ENCODE measurements around the gene SUPT3H. TPM values are rescaled to one million over a fixed set of nuclear protein-coding genes. Genes with fewer than 3 reads are reported as not detected.

The SUPT3H gene
- total and polyA plus RNA-seq, 4 experiments from 2014 or later: 11.8 to 13.6 (median 12.6) TPM

GRCh38 chr6:45265246-45265645 lies 112.5 kb downstream of the SUPT3H start:
- Mint-ChIP-seq H3K4me1 (peaks cover 0 to 3% (median 2%) of the 10 kb centered on the region in 4 donors), H3K9me3 (peaks cover 0 to 1% (median 0%) of the 10 kb centered on the region in 8 donors), H3K4me3 (no peak overlapping the region), H3K27ac (no peak overlapping the region), H3K27me3 (no peaks in the 10 kb centered on the region), H3K36me3 (peaks cover 0 to 4% of the 10 kb centered on the region in 2 donors)
- Histone ChIP-seq H3K36me3 (ENCODE audit: insufficient read depth, low read length) (no peaks in the 10 kb centered on the region), H3K27ac (ENCODE audit: low read depth, low read length) (no peak overlapping the region), H3K4me1 (ENCODE audit: insufficient read depth, low read length) (no peaks in the 10 kb centered on the region), H3K27me3 (ENCODE audit: insufficient read depth, low read length) (no peaks in the 10 kb centered on the region), H3K9me3 (ENCODE audit: control insufficient read depth in 1 of 2, low read length in 2 of 2) (no peaks in the 10 kb centered on the region), H3K4me3 (ENCODE audit: low read length in 2 of 2) (no peak overlapping the region)
- no peak for DNase-seq
- ChIA-PET POLR2A (ENCODE audit: partially characterized antibody) (no interaction called here), CTCF (ENCODE audit: partially characterized antibody) (no interaction called here)
- intact Hi-C loops (cut with micrococcal nuclease): no loop called here

- Histone ChIP-seq H3K27ac (ENCODE audit: low read depth, low read length) (no peak overlapping the region), H3K4me3 (ENCODE audit: low read length in 2 of 2) (no peak overlapping the region), H3K36me3 (ENCODE audit: insufficient read depth, low read length) (no peaks in the 10 kb centered on the region), H3K9me3 (ENCODE audit: control insufficient read depth in 1 of 2, low read length in 2 of 2) (no peaks in the 10 kb centered on the region), H3K4me1 (ENCODE audit: insufficient read depth, low read length) (no peaks in the 10 kb centered on the region), H3K27me3 (ENCODE audit: insufficient read depth, low read length) (no peaks in the 10 kb centered on the region)
- ChIA-PET POLR2A (ENCODE audit: partially characterized antibody) (no interaction called here), CTCF (ENCODE audit: partially characterized antibody) (no interaction called here)
- DNase-seq: no peak
- intact Hi-C loops (cut with micrococcal nuclease): no loop called here
- Mint-ChIP-seq H3K9me3 (no peaks in the 10 kb centered on the region), H3K27ac (no peak overlapping the region), H3K27me3 (no peaks in the 10 kb centered on the region), H3K4me1 (peaks cover 0 to 3% (median 2%) of the 10 kb centered on the region in 4 donors), H3K36me3 (peaks cover 0 to 4% of the 10 kb centered on the region in 2 donors), H3K4me3 (no peak overlapping the region)
Measured at GRCh38 chr6:45260696-45261095, 117.0 kb downstream of the SUPT3H start.

GRCh38 chr6:45256697-45257695 lies 120.7 kb downstream of the SUPT3H start:
- Histone ChIP-seq H3K36me3 (ENCODE audit: insufficient read depth, low read length) (no peaks in the 10 kb centered on the region), H3K4me1 (ENCODE audit: insufficient read depth, low read length) (no peaks in the 10 kb centered on the region), H3K4me3 (ENCODE audit: low read length in 2 of 2) (no peak overlapping the region), H3K27me3 (ENCODE audit: insufficient read depth, low read length) (no peaks in the 10 kb centered on the region), H3K9me3 (ENCODE audit: control insufficient read depth in 1 of 2, low read length in 2 of 2) (no peaks in the 10 kb centered on the region), H3K27ac (ENCODE audit: low read depth, low read length) (no peak overlapping the region)
- Mint-ChIP-seq H3K4me3 (no peak overlapping the region), H3K36me3 (peaks cover 0 to 4% of the 10 kb centered on the region in 2 donors), H3K27ac (no peak overlapping the region), H3K27me3 (no peaks in the 10 kb centered on the region), H3K4me1 (peaks cover 0 to 2% (median 0%) of the 10 kb centered on the region in 4 donors), H3K9me3 (no peaks in the 10 kb centered on the region)
- ChIA-PET POLR2A (ENCODE audit: partially characterized antibody) (no interaction called here), CTCF (ENCODE audit: partially characterized antibody) (no interaction called here)
- intact Hi-C loops (cut with micrococcal nuclease): no loop called here
- DNase-seq: no peak

- no peaks in the 10 kb centered on the region for H3K36me3 ChIP-seq (ENCODE audit: insufficient read depth, low read length)
- intact Hi-C loops (cut with micrococcal nuclease): no loop called here
- H3K4me1 ChIP-seq (ENCODE audit: insufficient read depth, low read length): no peaks in the 10 kb centered on the region
- H3K27ac Mint-ChIP-seq: no peak overlapping the region
- no peak overlapping the region for H3K4me3 Mint-ChIP-seq
- H3K27me3 Mint-ChIP-seq: no peaks in the 10 kb centered on the region
- CTCF ChIA-PET (ENCODE audit: partially characterized antibody): no interaction called here
- DNase-seq: no peak
- H3K27me3 ChIP-seq (ENCODE audit: insufficient read depth, low read length): no peaks in the 10 kb centered on the region
- H3K9me3 ChIP-seq (ENCODE audit: control insufficient read depth in 1 of 2, low read length in 2 of 2): no peaks in the 10 kb centered on the region
- POLR2A ChIA-PET (ENCODE audit: partially characterized antibody): interaction anchor here (0.6 kb wide), 1 partner anchor 424 kb away, joined by 3 read pairs; no protein-coding TSS in a partner anchor
- H3K4me3 ChIP-seq (ENCODE audit: low read length in 2 of 2): no peak overlapping the region
- H3K27ac ChIP-seq (ENCODE audit: low read depth, low read length): no peak overlapping the region
- no peaks in the 10 kb centered on the region for H3K9me3 Mint-ChIP-seq
- peaks cover 0 to 2% (median 0%) of the 10 kb centered on the region in 4 donors for H3K4me1 Mint-ChIP-seq
- no peaks in the 10 kb centered on the region for H3K36me3 Mint-ChIP-seq
Measured at GRCh38 chr6:45255434-45255833, 122.3 kb downstream of the SUPT3H start.

GRCh38 chr6:45254253-45254652 lies 123.5 kb downstream of the SUPT3H start:
- Mint-ChIP-seq H3K36me3 (no peaks in the 10 kb centered on the region), H3K27ac (no peak overlapping the region), H3K4me1 (peaks cover 0 to 2% (median 0%) of the 10 kb centered on the region in 4 donors), H3K4me3 (no peak overlapping the region), H3K27me3 (no peaks in the 10 kb centered on the region), H3K9me3 (no peaks in the 10 kb centered on the region)
- no peaks in the 10 kb centered on the region for H3K4me1 ChIP-seq (ENCODE audit: insufficient read depth, low read length)
- no peak for DNase-seq
- intact Hi-C loops (cut with micrococcal nuclease): no loop called here
- ChIA-PET POLR2A (ENCODE audit: partially characterized antibody) (no interaction called here), CTCF (ENCODE audit: partially characterized antibody) (no interaction called here)
- H3K9me3 ChIP-seq (ENCODE audit: control insufficient read depth in 1 of 2, low read length in 2 of 2): no peaks in the 10 kb centered on the region
- no peaks in the 10 kb centered on the region for H3K27me3 ChIP-seq (ENCODE audit: insufficient read depth, low read length)
- H3K27ac ChIP-seq (ENCODE audit: low read depth, low read length): no peak overlapping the region
- H3K4me3 ChIP-seq (ENCODE audit: low read length in 2 of 2): no peak overlapping the region
- no peaks in the 10 kb centered on the region for H3K36me3 ChIP-seq (ENCODE audit: insufficient read depth, low read length)

- Mint-ChIP-seq H3K27ac (no peak overlapping the region), H3K9me3 (no peaks in the 10 kb centered on the region), H3K27me3 (no peaks in the 10 kb centered on the region), H3K4me1 (peaks cover 0 to 2% (median 0%) of the 10 kb centered on the region in 4 donors), H3K4me3 (no peak overlapping the region), H3K36me3 (peaks cover 0 to 3% of the 10 kb centered on the region in 2 donors)
- no peak overlapping the region for H3K27ac ChIP-seq (ENCODE audit: low read depth, low read length)
- no peaks in the 10 kb centered on the region for H3K4me1 ChIP-seq (ENCODE audit: insufficient read depth, low read length)
- ChIA-PET POLR2A (ENCODE audit: partially characterized antibody) (no interaction called here), CTCF (ENCODE audit: partially characterized antibody) (no interaction called here)
- DNase-seq: no peak
- intact Hi-C loops (cut with micrococcal nuclease): no loop called here
- H3K9me3 ChIP-seq (ENCODE audit: control insufficient read depth in 1 of 2, low read length in 2 of 2): no peaks in the 10 kb centered on the region
- H3K4me3 ChIP-seq (ENCODE audit: low read length in 2 of 2): no peak overlapping the region
- H3K27me3 ChIP-seq (ENCODE audit: insufficient read depth, low read length): no peaks in the 10 kb centered on the region
- no peaks in the 10 kb centered on the region for H3K36me3 ChIP-seq (ENCODE audit: insufficient read depth, low read length)
Measured at GRCh38 chr6:45253453-45253852, 124.3 kb downstream of the SUPT3H start.

GRCh38 chr6:45231660-45232059 lies 146.1 kb downstream of the SUPT3H start:
- Histone ChIP-seq H3K27ac (ENCODE audit: low read depth, low read length) (no peak overlapping the region), H3K36me3 (ENCODE audit: insufficient read depth, low read length) (no peaks in the 10 kb centered on the region), H3K4me3 (ENCODE audit: low read length in 2 of 2) (no peak overlapping the region), H3K4me1 (ENCODE audit: insufficient read depth, low read length) (no peaks in the 10 kb centered on the region), H3K9me3 (ENCODE audit: control insufficient read depth in 1 of 2, low read length in 2 of 2) (peaks cover 0 to 20% of the 10 kb centered on the region in 2 donors), H3K27me3 (ENCODE audit: insufficient read depth, low read length) (no peaks in the 10 kb centered on the region)
- H3K27ac Mint-ChIP-seq: no peak overlapping the region
- DNase-seq: no peak
- ChIA-PET POLR2A (ENCODE audit: partially characterized antibody) (no interaction called here), CTCF (ENCODE audit: partially characterized antibody) (no interaction called here)
- intact Hi-C loops (cut with micrococcal nuclease): no loop called here
- H3K27me3 Mint-ChIP-seq: no peaks in the 10 kb centered on the region
- H3K9me3 Mint-ChIP-seq: peaks cover 3 to 29% (median 23%) of the 10 kb centered on the region in 8 donors
- H3K4me3 Mint-ChIP-seq: no peak overlapping the region
- peaks cover 0 to 2% (median 0%) of the 10 kb centered on the region in 4 donors for H3K4me1 Mint-ChIP-seq
- H3K36me3 Mint-ChIP-seq: peaks cover 8 to 30% of the 10 kb centered on the region in 2 donors
